Activated T-cell treated with anti-CD3 and anti-CD28 coated beads for 48 hours (primary cell): ENCODE results near the gene DHRS7B.
"Not testable (repeated sequence)": the region's sequence is repeated elsewhere in the genome, so short reads cannot be mapped to it uniquely, and the experiment has no call there.

Experiments
- DNase-seq: peaks from one replicate; pipeline ENCODE4 v3.0.0-alpha.2; 2020; ENCODE audit warnings: low read depth

Gene DHRS7B

GRCh38 chr17:21210411-21211076, 83.8 kb downstream of the DHRS7B start:
- no peak for DNase-seq

DNA sequence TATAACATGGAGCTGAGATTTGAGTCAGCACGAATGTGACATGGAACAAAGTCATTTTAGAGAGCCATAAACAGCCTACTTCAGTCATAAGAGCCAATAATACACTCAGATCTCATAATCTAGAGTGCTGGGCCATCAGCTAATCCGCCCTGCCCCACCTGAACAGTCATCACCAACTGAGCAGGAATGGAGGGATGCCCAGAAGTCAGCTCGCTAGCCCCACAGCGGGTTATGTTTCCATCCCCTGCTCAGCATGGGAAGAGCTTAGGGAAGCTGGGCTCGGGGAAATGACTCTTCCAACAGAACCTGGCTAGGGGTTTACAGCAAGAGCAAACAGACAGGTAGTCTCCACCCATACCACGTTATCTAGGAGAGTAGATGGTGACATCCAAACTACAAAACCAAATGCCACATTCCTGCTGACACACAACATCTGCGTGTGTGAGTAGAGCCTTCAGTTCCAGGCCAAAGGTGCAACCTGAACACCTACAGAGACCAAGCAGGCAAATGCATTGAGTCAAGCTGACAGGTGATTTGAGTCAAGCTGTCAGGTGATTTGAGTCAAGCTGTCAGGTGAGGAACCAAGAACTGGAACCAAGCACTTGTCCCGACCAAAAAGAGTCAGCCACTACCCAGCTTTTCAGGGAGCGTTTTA, 85.2 kb downstream of the DHRS7B start:
- DNase-seq: no peak

DNA sequence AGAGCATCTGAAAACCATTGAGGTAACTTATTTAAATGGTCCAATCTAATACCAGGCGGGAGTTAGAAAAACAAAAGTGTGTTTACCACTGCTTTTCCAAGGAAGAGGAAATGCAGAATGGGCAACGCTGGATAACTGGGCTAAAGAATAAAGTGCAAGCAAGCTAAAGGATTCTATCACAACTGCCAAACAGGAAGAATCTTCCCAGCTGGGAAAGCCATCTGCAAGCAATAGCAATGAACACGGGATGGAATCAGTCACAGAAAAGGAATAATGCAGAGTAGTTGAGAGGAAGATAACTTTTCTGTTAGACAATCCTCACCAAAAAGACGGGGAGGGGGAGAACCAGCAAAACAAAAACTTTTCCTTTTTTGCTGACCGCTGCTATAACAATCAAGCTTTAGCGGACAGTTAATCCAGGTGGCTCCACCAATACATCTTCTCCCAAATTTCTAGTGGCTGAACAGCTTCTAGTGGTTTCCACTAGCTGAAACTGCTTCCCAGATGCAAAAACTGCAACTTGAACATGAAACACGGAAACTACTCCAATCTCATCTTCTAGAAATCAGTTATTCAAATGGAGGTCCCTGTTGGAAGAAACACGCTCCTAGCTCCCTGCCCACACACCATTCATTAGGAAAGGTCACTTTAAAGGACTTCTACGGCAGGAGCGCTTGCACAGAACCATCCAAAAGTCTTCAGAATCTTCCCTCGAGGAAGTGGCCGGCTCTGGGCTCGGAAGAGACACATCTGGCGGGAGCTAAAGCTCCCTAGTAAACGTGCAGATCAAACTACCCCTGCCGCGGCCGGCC, 86.3 kb downstream of the DHRS7B start:
- no peak for DNase-seq

GRCh38 chr17:21213638-21214014, 86.9 kb downstream of the DHRS7B start:
- no peak for DNase-seq

DNA sequence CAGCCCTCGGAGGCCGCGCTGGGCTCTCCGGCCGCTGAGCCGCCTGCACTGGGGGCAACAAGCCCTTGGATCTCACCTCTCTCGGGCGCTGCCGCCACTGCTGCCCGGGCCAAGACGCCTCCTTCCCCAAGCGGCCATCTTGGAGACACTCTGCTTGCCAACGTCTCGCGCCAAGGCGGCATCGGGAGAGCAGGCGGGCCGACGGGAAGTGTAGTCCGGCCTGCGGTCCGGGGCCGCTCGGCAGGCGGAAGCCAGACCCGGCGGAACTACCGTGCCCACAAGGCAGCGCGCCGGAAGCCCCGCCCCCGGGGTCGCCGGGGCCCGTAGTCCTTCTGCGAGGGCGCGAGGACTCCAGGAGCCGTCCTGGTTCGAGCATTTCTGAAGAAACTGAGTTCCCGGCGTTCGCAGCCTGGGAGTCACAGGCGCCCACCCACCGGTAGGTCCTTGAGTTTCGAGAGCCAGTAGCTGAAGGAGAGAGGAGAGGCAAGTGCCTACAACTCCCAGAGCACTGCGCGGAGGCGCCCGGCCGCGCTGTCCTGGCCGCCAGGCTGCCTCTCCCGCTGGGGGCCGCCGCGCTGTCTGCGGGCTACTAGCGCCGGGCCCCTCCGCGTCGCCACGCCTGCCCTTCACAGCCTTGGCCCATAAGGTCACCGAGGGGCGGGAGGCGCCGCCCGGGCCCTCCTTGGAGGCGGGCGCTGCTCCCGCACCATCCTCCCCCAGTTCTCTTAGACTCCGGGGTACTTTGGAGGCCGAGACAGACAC, 87.4 kb downstream of the DHRS7B start, which contains the start of gene TMEM11:
Gene TMEM11, minus strand, starts transcription at position 147 of the 762 bp plus-strand sequence. Its CDS starts 9 bp downstream, at position 138.
- DNase-seq: peak; percentile 96

DNA sequence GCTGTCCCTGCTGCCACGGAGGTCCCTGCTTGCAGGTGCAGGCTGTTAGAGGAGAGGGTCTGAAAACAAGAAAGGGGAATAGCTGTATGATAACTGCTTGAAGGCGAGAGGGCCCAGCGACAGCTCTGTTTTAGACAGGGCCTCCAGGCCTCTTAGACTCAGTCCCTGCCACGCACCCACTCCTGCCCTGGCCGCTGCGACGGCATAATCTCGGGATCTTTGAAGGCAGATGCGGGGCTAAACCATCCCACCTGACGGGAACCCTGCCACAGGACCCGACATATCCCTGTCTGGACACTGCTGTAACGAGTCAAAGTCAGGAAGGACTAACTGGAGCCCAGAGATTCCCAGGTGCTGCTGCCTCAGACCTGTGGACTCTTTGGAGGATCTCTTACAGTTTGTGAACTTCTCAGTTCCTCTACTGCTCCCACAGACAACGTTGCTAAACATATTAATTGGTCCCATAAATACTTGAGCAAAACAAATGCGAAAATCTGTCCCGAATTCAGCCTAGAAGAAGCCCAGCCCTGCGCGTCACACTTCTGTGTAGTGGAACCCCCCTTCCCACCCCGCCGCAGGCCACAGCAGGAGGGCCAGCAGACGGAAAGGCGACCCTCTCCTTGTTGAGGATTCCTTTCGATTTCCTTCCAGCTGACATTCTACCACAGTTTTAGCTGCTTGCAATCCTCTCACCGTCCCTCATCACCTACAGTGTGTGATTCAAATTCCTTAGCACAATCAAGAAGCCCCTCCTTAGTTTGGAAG, 88.2 kb downstream of the DHRS7B start:
- no peak for DNase-seq

DNA sequence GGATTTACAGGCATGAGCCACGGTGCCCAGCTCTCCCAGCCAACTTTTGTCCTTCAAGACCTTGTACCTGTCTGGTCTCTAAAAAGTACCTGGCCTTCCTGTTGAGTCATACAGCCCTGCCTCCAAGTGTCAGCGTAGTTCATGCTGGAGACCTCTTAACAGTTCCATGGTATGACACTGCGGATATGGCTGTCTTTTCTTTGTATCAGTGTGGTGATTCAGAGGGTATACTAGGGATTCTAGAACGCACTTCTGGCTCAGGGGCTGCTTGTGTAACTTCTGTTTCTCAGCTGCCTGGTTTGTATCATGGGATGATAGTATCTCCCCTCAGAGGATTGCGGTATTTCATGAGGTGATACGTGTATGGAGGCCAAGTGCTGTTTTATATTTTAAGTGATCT, 89.2 kb downstream of the DHRS7B start:
- no peak for DNase-seq

- DNase-seq: no peak
These were observed 90.6 kb downstream of the DHRS7B start for GRCh38 chr17:21217346-21217745.

DNA sequence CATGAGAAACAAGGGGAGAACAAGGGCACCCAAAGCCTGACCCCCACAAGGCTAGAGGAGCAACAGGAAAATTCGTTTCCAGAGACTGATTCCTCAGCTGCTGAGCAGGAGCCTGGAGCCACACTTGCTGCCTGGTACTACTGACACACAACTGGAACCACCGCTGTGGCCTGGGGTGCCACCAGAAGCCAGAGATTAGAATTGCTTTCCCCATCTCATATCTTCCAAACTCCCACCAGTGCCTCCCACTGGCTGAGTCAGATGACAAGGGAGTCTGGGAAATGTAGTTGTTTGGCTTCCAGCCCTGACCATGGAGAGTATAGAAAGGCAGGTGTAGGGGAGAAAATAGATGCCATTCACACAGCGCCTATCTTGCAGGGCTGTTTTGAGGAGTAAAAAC, 91.3 kb downstream of the DHRS7B start:
- peak; percentile 52 for DNase-seq

- DNase-seq: no peak
These were observed 92.1 kb downstream of the DHRS7B start for GRCh38 chr17:21218831-21219380.

- DNase-seq: no peak
These were observed 96.3 kb downstream of the DHRS7B start for GRCh38 chr17:21223086-21223485.

- DNase-seq: not testable (repeated sequence)
These were observed 100.5 kb downstream of the DHRS7B start for GRCh38 chr17:21227277-21227676.

DNA sequence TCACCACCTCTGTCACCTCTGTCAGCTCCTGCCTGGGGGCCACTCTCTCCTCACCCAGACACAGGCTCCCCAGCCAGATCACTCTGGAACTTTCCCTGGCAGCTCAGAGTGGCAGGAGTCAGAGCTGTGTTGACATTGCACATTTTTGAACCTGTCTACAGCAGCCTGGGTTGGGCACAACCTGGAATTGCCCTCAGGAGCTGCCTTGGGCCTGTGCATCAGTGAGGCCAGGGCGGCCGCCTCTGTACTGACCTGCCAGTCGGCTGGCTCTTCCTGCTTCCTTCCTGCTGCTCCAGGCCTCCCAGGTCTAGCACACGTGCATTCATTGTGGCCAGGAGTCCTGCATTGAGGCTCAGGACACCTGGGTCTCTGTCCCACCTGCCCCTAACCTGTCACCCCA, 101.3 kb downstream of the DHRS7B start:
- no peak for DNase-seq

DNA sequence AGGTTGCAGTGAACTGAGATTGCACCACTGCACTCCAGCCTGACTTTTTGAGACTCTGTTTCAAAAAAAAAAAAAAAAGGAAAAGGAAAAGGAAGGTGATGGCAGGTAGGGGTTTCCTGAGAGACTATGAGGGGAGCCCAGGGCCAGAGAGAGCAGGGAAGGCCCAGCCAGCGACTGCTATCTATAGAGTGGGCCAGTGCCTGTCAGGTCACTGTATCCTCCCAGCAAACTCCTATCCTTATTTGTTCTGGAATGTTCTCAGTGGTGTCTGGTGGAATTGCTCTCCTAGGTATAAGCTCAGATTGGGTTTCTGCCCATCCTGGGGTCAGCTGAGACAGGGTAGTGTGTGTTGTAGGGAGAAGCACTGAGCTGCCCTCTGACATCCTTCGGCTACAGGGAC, 102.1 kb downstream of the DHRS7B start:
- DNase-seq: no peak

DNA sequence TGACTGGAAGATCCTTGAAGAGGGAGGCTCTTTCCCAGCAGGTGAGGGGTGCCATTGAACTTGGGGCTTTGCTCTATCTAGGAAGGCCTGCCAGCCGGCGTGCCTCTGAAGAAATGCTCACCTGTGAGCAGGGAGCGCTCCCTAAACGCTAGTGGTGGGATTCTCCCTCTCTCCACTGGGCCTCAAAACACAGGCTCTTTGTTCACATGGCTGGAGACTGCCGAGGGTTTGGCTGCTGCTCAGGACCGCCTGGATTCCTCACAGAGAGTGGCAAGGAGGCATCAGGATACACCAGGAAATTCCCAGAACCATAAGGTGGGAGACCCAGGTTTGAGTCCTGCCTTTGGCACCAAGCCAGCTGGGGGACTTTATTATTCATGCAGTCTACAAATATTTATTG, 104.8 kb downstream of the DHRS7B start:
- no peak for DNase-seq

DNA sequence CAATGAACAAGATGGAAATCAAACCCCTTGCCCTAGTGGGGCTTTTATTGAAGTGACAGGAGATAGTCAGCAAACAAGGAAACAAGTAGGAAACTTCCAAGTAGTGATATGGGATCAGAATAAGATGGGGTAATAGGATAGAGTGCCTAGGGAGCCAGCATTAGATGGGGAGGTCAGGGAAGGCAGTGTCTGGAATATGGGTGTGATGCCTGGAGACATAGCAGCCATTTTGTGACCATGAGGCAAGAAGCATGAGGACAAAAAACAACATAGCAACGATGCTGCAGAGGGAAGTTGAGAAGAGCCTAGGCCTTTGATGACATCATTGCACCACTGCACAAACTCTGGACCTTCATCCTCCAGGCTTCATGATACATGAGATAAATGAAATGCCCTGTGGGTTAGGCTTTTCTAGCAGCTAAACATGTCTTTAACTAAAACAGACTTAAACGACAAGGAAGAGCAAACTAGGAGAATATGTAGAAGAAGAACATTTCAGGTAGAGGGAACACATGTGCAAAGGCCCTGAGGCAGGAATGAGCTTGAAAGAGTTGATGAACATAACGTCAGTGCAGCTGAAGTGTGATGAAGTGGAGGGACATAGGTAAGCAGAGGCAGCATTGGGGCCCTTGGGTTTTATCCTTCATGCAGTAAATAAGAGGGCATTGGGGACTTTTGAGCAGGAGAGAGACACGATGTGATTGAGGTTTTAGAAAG, 105.4 kb downstream of the DHRS7B start:
- DNase-seq: no peak

- no peak for DNase-seq
These were observed 107.0 kb downstream of the DHRS7B start for GRCh38 chr17:21233581-21234347.

DNA sequence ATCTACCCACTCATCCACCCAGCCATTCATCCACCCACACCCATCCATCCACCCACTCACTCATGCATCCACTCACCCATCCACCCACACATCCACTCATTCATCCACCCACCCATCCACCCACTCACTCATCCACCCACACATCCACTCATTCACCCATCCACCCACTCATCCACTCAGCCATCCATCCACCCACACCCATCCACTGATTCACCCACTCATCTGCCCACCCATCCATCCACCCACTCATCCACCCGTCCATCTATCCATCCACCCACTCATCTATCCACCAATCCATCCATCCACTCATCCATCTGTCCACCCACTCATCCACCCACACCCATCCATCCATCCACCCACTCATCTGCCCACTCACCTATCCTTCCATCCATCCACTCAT, 109.2 kb downstream of the DHRS7B start:
- DNase-seq: no peak

DNA sequence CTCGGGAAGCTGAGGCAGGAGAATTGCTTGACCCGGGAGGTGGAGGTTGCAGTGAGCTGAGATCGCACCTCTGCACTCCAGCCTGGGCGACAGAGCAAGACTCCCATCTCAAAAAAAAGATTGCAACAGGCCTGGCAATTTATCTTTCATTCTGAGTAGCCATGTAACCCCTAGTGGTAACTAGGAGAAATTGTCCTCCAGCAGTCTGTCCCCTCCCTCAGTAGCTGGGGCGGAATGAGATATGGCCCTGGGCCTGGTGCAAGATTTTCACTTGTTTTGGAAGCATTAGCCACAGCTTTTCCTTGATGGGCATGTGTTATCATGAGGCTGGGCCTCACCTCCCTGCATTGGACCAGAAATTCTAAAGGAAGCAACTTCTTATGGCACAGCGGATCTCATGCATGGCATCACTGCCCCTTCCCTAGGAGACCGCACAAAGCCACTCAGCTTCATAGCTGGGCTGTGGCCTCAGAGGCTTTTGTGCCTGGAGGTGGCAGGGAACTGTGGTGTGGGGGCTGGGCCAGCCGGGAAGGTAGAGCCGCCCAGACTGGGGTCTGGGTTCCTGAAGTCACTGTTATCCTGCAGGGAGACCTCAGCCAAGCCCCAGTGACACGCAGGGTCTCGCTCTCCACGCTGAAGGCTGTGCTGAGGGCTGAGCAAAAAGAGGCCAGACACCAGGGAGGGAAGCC, 113.1 kb downstream of the DHRS7B start:
- no peak for DNase-seq
